HL-60 (cell line): ENCODE results near the gene REC114.

Experiments
- DNase-seq, 2 experiments: peaks; one replicate each; pipeline ENCODE4 v3.0.0-alpha.2; 2010 to 2020; ENCODE audit warnings: low read depth in 1 of 2, low spot score in 1 of 2
- H3K27ac ChIP-seq: fragments of 250-450 bp; sonication (Bioruptor Pico); replicated peaks from 2 replicates; pipeline ENCODE4 v1.5.1; 2020; ENCODE audit warnings: mild to moderate bottlenecking, moderate library complexity
- H3K27me3 ChIP-seq: fragments of 250-450 bp; sonication (Bioruptor Pico); 2 replicates; pipeline ENCODE4 v1.5.1; 2021; ENCODE audit warnings: mild to moderate bottlenecking, moderate library complexity; ENCODE audit not compliant: insufficient read depth, poor library complexity, severe bottlenecking
- H3K4me3 ChIP-seq: replicated peaks from 2 replicates; pipeline ENCODE4 v1.5.1; 2011; ENCODE audit warnings: mild to moderate bottlenecking, control low read depth, low read length; ENCODE audit not compliant: insufficient read depth
- CTCF ChIP-seq: IDR thresholded peaks from one replicate; pipeline ENCODE4 v1.5.1; 2011; ENCODE audit warnings: low read length, control low read depth, inconsistent platforms; ENCODE audit not compliant: insufficient read depth
- GABPA ChIP-seq: IDR thresholded peaks from 2 replicates; pipeline ENCODE4 v1.6.1; 2012; ENCODE audit warnings: low read depth
- POLR2AphosphoS5 ChIP-seq: IDR thresholded peaks from 2 replicates; pipeline ENCODE4 v1.6.1; 2012; ENCODE audit warnings: low read depth
- REST ChIP-seq: IDR thresholded peaks from 2 replicates; pipeline ENCODE4 v1.6.1; 2012; ENCODE audit warnings: low read depth; ENCODE audit not compliant: insufficient replicate concordance
- SPI1 ChIP-seq: IDR thresholded peaks from 2 replicates; pipeline ENCODE4 v1.6.1; 2012; ENCODE audit warnings: low read depth, mild to moderate bottlenecking, borderline replicate concordance

REC114 gene

GRCh38 chr15:73558529-73558928 lies 115.6 kb downstream of the REC114 start:
- DNase-seq, result no peak
- Histone ChIP-seq H3K4me3 (no peak overlapping the region), H3K27me3 (no peaks in the 10 kb centered on the region), H3K27ac (no peak overlapping the region)
- TF ChIP-seq GABPA (no peak), SPI1 (no peak), POLR2AphosphoS5 (no peak), CTCF (no peak), REST (no peak)

- Histone ChIP-seq H3K27me3 (no peaks in the 10 kb centered on the region), H3K4me3 (no peak overlapping the region), H3K27ac (no peak overlapping the region)
- DNase-seq, result peak in 1 of 2 experiments; percentile 47
- no peak for TF ChIP-seq POLR2AphosphoS5
- TF ChIP-seq CTCF, result no peak
- TF ChIP-seq GABPA, result no peak
- no peak for TF ChIP-seq SPI1
- no peak for TF ChIP-seq REST
Observed at GRCh38 chr15:73560501-73561117, 117.6 kb downstream of the REC114 start.

- H3K27ac ChIP-seq, result peak overlapping the region; percentile 23; the same call in 1 of the 2 replicates
- H3K4me3 ChIP-seq, result no peak overlapping the region
- no peaks in the 10 kb centered on the region for H3K27me3 ChIP-seq
- peak; percentile 35 to 85 for DNase-seq
- TF ChIP-seq POLR2AphosphoS5 (0 out of 2 replicates have a peak, but pooled peaks have one; percentile 23), REST (no peak)
Observed at GRCh38 chr15:73564255-73564654, 121.3 kb downstream of the REC114 start.
